Suprapubic skin (tissue), 4 donors: ENCODE data around the gene PREX1.
"Not testable (repeated sequence)": the region's sequence is repeated elsewhere in the genome, so short reads cannot be mapped to it uniquely, and the experiment has no call there.

Experiments
- POLR2A ChIP-seq, 2 donors: fragments of 450-650 bp; IDR thresholded peaks; one replicate each; pipeline ENCODE4 v1.6.1; 2017; ENCODE audit warnings: antibody characterized with exemption in 2 of 2, mild to moderate bottlenecking in 2 of 2, moderate library complexity in 2 of 2
- POLR2AphosphoS5 ChIP-seq, 3 donors: sonication (generic); formaldehyde crosslinking; IDR thresholded peaks; one replicate each; pipeline ENCODE4 v1.6.1; 2017; ENCODE audit warnings: antibody characterized with exemption in 3 of 3
- TF ChIP-seq, protein P1 (sequence below), 2 donors: fragments of 200-600 bp in 1 of 2; fragments of 450-650 bp in 1 of 2; sonication (generic) in 1 of 2; IDR thresholded peaks; one replicate each; pipeline ENCODE4 v1.5.1; 2016 to 2019; ENCODE audit warnings: antibody characterized with exemption in 2 of 2, mild to moderate bottlenecking in 1 of 2, moderate library complexity in 1 of 2

GRCh38 chr20:48756774-48757173 is 71.0 kb downstream of the PREX1 start:
- TF ChIP-seq POLR2A, POLR2AphosphoS5 (IDR thresholded peaks at IDR 0.05): not testable (repeated sequence)
- TF ChIP-seq, protein P1, sequence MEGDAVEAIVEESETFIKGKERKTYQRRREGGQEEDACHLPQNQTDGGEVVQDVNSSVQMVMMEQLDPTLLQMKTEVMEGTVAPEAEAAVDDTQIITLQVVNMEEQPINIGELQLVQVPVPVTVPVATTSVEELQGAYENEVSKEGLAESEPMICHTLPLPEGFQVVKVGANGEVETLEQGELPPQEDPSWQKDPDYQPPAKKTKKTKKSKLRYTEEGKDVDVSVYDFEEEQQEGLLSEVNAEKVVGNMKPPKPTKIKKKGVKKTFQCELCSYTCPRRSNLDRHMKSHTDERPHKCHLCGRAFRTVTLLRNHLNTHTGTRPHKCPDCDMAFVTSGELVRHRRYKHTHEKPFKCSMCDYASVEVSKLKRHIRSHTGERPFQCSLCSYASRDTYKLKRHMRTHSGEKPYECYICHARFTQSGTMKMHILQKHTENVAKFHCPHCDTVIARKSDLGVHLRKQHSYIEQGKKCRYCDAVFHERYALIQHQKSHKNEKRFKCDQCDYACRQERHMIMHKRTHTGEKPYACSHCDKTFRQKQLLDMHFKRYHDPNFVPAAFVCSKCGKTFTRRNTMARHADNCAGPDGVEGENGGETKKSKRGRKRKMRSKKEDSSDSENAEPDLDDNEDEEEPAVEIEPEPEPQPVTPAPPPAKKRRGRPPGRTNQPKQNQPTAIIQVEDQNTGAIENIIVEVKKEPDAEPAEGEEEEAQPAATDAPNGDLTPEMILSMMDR (IDR thresholded peaks at IDR 0.05) = not testable (repeated sequence)
